CD4-positive, alpha-beta T cell treated with Interleukin-10 for 1 hour (primary cell): ENCODE results near the gene MFAP3L.
"Not testable (repeated sequence)": the region's sequence is repeated elsewhere in the genome, so short reads cannot be mapped to it uniquely, and the experiment has no call there.

ENCODE experiments used
- DNase-seq: peaks from one replicate; pipeline ENCODE4 v3.0.0-alpha.2; 2020

Gene MFAP3L

GRCh38 chr4:170026253-170027021 is at the start of gene MFAP3L:
TSS of gene MFAP3L (minus strand) at chr4:170026395. CDS start at chr4:170005877, 20,518 bp downstream.
- peak; percentile 87 for DNase-seq

GRCh38 chr4:170071196-170071595 is 45.0 kb upstream of the MFAP3L start:
- DNase-seq = no peak

GRCh38 chr4:170068438-170069128 is 42.4 kb upstream of the MFAP3L start:
- DNase-seq = no peak

GRCh38 chr4:170059421-170059820 is 33.2 kb upstream of the MFAP3L start:
- DNase-seq = no peak

- DNase-seq = no peak
These were observed 32.6 kb upstream of the MFAP3L start for GRCh38 chr4:170058826-170059225.

GRCh38 chr4:170057866-170058265 is 31.7 kb upstream of the MFAP3L start:
- no peak for DNase-seq

- no peak for DNase-seq
These were observed 26.7 kb upstream of the MFAP3L start for GRCh38 chr4:170052919-170053318.

GRCh38 chr4:170051402-170051801 is 25.2 kb upstream of the MFAP3L start:
- DNase-seq = no peak

- DNase-seq = no peak
These were observed 23.6 kb upstream of the MFAP3L start for GRCh38 chr4:170049766-170050165.

- peak; percentile 66 for DNase-seq
These were observed 21.7 kb upstream of the MFAP3L start for GRCh38 chr4:170047771-170048354.

- not testable (repeated sequence) for DNase-seq
These were observed 20.0 kb upstream of the MFAP3L start for GRCh38 chr4:170046156-170046555.

GRCh38 chr4:170040031-170040680 is 14.0 kb upstream of the MFAP3L start:
- DNase-seq = no peak

GRCh38 chr4:170038769-170039168 is 12.6 kb upstream of the MFAP3L start:
- no peak for DNase-seq

GRCh38 chr4:170038232-170038631 is 12.0 kb upstream of the MFAP3L start:
- no peak for DNase-seq

- DNase-seq = no peak
These were observed 11.3 kb upstream of the MFAP3L start for GRCh38 chr4:170037481-170037880.

- DNase-seq = no peak
These were observed 9.7 kb upstream of the MFAP3L start for GRCh38 chr4:170035845-170036244.

GRCh38 chr4:170035231-170035630 is 9.0 kb upstream of the MFAP3L start:
- no peak for DNase-seq

GRCh38 chr4:170033999-170034398 is 7.8 kb upstream of the MFAP3L start:
- DNase-seq = no peak

- no peak for DNase-seq
These were observed 3.9 kb upstream of the MFAP3L start for GRCh38 chr4:170030121-170030520.

- DNase-seq = peak; percentile 94
These were observed 1.1 kb upstream of the MFAP3L start for GRCh38 chr4:170027181-170027829.

GRCh38 chr4:170025523-170026252 is 507 bp downstream of the MFAP3L start:
- peak; percentile 6 for DNase-seq

GRCh38 chr4:170022211-170022610 is 4.0 kb downstream of the MFAP3L start:
- no peak for DNase-seq
